Measurements from ENCODE around the gene CCDC50.

CCDC50 gene

GRCh38 chr3:191321019-191321767 is 8.0 kb upstream of the CCDC50 start:
- DNase-seq = no peak

GRCh38 chr3:191324936-191325335 is 4.3 kb upstream of the CCDC50 start:
- DNase-seq = no peak

- DNase-seq = no peak
Observed at GRCh38 chr3:191327526-191327925, 1.7 kb upstream of the CCDC50 start.

- no peak for DNase-seq
Observed at GRCh38 chr3:191328383-191328961, 722 bp upstream of the CCDC50 start.

DNA sequence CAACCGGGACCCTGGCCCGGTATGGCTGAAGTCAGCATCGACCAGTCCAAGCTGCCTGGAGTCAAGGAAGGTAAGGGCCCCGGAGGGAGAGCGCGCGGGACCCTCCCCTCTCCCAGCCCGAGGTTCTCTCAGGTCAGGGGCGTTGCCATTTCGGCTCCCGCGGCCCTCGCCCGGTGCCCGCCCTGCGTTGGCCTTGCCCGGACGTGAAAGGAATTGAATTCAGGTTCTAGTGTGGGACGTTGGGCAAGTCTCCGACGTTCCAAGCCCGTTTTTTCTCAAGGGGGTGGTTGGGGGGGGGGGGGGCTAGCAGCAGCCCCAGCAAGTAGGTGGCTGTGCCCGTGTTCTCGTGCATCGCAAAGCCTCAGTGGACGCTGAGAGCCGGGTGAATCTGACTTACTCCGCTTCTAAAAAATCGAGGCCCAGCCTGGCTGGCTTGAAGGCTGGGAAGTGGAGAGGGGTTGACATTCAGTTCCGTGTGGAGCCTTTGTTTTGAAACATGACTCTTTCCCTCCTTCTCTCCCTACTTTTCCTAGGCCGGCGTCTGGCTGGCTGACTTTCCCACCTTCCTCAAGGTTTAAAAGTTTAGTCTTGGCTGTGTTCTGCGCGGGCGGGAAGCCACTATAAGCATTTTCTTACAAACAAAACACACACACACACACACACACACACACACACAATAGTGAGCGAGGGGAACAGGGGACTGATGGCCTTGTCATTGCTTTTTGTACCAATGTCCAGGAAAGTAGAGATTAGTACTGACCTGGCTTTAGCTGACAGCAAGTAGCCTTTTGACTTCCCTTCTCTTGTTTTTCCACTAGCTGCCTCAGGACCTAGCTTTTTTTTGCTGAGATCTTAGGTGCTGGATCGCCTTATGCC is 698 bp downstream of the CCDC50 start, which contains the start of gene UTS2B:
Gene UTS2B, minus strand, starts transcription at position 873 of the 876 bp plus-strand sequence. CDS start 48,337 bp downstream, outside the sequence.
- no peak for DNase-seq

DNA sequence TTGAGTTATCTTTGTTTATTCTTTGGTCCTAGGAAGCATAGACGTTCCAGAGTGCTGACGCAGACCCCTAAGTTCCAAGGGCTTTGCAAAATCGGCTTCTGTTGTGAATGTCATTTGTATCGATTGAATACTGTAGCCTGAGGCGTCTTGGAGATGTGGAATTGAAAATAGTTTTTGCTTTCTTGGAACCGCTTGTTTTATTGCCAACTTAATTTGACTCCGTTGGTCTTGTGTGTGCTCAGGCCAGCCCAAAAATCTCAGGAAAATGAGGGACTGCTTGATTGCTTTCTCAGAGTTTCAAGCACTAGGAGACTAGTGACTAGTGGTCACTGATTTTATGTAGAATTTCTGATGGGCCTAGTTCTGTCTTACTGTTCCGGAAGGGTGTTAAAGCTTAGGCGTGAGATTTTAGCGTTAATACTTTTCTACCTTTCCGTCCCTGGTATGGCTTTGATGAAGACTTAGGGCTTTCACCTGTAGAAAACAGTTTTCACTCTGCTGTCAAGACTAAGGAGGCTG is 1.4 kb downstream of the CCDC50 start:
- DNase-seq = no peak

DNA sequence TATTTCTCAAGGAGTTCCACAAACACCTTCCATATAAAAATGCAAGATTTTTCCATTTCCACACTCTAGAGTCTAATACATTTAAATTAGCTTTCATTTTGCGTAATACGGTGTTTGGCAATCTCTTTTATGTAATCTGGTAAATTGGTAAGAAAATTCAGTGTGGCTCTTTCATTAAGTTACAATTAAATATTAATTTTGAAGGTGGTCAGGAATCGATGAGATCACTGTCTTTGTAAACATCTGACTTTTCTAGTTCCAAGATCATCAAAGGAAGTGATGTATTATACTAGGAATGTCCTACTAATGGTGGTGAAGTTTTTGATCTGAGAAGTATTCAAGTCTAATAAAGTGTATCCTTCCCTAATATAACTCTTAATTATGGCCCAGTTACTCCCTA is 2.2 kb downstream of the CCDC50 start:
- no peak for DNase-seq

GRCh38 chr3:191333298-191333880 is 4.2 kb downstream of the CCDC50 start:
- no peak for DNase-seq

DNA sequence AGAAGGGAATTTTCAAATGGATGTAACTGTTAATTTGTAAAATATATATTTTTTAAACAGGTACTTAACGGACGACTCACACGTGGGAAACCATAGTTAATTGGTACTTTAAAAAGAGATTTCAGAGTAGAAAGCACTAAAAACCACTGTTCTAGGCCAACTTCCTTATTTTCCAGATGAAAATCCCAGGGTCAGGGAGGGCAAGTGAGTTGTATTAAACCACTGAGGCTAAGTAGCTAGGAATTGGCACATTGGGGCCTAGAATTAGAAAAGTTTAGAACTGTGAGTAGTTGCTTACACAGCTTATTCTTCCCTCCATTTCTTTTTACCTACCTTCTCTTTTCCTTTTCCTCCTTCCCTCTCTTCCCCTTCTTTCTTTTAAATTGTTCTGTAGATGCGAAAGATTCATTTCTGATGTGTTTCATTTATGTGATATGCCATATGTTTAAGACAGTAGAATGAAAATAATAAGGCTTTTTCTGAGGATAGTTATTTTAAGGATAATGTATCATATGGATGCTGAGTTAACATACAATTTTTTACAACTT is 5.2 kb downstream of the CCDC50 start:
- DNase-seq = no peak

GRCh38 chr3:191336833-191337232 is 7.6 kb downstream of the CCDC50 start:
- DNase-seq = no peak

GRCh38 chr3:191338177-191338488 is 8.9 kb downstream of the CCDC50 start:
- no peak for DNase-seq

- DNase-seq = no peak
Observed at GRCh38 chr3:191339316-191339917, 10.2 kb downstream of the CCDC50 start.

- no peak for DNase-seq
Observed at GRCh38 chr3:191340351-191340750, 11.2 kb downstream of the CCDC50 start.

DNA sequence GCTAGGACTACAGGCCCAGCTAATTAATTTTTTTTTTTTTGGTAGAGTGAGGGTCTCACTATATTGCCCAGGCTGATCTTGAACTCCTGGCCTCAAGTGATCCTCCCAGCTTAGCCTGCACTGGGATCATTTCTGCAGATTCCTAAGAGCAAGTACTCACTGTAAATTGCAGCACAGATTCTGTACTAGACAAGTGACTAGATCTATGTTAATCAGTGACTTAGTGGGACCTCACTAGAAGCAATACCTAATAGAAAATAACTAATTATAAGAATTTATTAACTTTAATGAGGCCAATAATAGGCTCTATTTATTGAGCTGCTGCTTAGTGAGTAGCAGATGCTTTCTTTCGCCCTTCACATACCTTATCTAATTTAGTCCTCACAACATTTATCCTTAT is 11.8 kb downstream of the CCDC50 start:
- DNase-seq = no peak

DNA sequence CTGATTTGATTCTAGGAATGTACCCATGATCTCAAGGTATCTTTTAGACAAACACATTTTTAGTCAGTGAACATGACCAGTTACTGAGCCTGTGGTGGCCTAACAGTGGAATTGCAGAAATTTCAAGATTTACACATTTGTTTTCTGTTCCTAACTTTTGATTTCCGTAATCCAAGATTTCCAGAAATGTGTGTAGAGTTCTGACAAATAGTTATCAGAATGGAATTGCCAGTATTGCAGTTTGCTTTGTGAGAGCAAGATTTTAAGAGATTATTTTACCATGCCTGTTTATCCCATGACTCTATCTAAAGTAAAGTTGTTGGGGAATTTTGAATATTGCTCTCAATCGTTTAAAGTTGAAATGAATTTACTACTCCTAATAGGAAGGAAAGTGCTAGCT is 12.8 kb downstream of the CCDC50 start:
- no peak for DNase-seq

DNA sequence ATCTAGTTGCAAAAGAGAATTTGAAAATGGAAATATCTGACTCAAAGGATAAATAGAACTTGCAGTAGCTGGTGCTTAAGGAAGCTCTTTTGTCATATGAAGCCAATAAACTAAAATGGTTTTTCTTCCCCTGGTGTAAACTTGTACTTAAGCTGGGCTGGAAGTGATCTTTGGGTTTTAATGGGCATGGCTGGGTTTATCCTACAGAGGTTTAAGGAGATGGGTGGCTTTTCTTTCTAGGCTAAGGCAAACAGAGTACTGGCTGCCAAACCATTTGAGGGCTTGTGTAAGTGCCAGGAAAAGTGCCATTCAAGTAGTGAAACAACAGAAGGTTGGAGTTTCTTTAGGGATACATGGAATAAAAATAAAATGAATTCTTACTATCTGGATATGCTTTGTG is 13.2 kb downstream of the CCDC50 start:
- no peak for DNase-seq

GRCh38 chr3:191343115-191343514 is 13.9 kb downstream of the CCDC50 start:
- no peak for DNase-seq

DNA sequence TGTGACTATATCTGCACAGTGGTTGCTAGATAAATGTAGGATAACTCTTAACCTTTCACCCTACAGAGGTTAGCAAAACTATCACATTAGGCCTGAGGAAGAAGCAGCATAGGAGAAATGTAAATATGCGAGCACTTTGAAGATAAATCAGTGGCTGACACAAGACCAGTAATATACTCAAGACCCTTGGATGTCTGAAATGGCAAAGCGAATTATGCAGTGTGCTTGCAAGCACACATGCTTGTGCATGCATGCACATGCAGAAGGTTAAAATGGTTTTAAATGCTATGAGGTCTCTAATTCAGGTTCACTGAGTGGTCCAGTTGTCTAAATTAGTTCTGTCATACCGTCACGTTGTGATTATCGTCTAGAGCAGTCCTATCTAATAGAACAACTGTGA is 14.7 kb downstream of the CCDC50 start:
- no peak for DNase-seq

- DNase-seq = no peak
Observed at GRCh38 chr3:191345334-191345733, 16.1 kb downstream of the CCDC50 start.

- no peak for DNase-seq
Observed at GRCh38 chr3:191347228-191347627, 18.0 kb downstream of the CCDC50 start.

DNA sequence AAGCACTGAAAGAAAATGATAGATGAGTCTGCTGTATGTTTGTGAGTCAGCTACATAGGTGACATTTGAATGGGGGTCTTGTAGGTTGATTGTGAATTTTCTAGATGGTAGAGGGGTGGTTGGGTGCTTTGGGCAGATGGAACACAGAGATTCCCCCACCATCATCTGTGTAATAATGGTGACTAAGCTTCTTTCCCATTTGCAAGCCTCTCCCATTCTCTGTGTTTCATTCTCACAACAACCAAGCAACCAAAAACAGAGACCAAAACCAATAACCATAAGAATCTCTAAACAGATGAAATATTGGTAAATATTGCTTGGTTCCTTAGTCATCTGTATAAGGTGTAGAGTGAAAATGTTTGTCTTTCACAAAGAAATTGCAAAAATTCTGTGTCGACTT is 18.9 kb downstream of the CCDC50 start:
- no peak for DNase-seq

GRCh38 chr3:191350396-191351090 is 21.3 kb downstream of the CCDC50 start:
- DNase-seq = no peak
